Epithelial cell of esophagus (primary cell): ENCODE results near the gene FBLN1.

ENCODE experiments used
- DNase-seq: peaks from one replicate; pipeline ENCODE4 v3.0.0; 2010; ENCODE audit warnings: low read depth
- H3K4me3 ChIP-seq: 2 replicates; pipeline ENCODE4 v1.5.1; 2011; ENCODE audit warnings: mild to moderate bottlenecking, low read length, control low read depth
- TF ChIP-seq, protein P1 (sequence below): IDR thresholded peaks from 2 replicates; pipeline ENCODE4 v1.5.1; 2011; ENCODE audit warnings: low read depth, mild to moderate bottlenecking, low read length, control low read depth, inconsistent platforms; ENCODE audit not compliant: insufficient read depth; ENCODE audit errors: missing control alignments

Gene FBLN1

GRCh38 chr22:45550416-45550815 lies 47.7 kb downstream of the FBLN1 start:
- TF ChIP-seq, protein P1, sequence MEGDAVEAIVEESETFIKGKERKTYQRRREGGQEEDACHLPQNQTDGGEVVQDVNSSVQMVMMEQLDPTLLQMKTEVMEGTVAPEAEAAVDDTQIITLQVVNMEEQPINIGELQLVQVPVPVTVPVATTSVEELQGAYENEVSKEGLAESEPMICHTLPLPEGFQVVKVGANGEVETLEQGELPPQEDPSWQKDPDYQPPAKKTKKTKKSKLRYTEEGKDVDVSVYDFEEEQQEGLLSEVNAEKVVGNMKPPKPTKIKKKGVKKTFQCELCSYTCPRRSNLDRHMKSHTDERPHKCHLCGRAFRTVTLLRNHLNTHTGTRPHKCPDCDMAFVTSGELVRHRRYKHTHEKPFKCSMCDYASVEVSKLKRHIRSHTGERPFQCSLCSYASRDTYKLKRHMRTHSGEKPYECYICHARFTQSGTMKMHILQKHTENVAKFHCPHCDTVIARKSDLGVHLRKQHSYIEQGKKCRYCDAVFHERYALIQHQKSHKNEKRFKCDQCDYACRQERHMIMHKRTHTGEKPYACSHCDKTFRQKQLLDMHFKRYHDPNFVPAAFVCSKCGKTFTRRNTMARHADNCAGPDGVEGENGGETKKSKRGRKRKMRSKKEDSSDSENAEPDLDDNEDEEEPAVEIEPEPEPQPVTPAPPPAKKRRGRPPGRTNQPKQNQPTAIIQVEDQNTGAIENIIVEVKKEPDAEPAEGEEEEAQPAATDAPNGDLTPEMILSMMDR = no peak
- no peak overlapping the region for H3K4me3 ChIP-seq
- DNase-seq = no peak

GRCh38 chr22:45550891-45551290 lies 48.2 kb downstream of the FBLN1 start:
- TF ChIP-seq, protein P1 = no peak
- H3K4me3 ChIP-seq = no peak overlapping the region
- DNase-seq = no peak

DNA sequence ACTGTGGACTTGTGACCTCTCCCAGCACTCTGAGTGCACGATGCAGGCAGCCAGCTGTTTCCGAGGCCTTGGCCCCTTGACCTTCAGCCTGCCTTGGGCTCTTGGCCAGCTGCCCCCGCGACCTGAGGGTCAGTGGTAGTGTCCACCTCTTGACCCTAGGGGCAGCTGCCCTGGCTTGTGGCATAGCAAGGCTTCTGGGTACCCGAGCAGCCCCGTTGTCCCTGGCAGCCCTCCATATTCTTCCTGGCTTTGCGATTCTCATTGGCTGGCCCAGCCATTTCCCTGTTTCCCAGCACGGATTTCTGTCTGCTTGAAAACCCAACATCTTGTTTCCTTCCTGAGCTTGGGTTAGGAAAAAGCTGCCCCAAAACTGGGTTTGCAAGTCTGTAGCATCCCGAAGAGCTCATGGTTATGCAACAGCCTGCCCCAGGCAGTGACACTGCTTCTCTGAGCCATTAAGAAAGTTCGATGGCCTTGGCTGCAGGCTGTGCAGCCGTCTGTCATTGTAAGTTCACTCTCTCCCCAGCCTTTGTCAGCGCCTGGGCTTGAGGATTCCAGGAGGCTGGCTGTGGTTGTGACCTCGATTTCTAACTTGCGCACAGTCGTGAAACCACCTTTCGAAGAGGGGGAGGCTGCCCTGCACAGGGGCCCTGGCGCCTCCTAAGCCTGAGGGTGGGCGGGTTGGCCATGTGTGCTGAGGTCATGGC lies 48.8 kb downstream of the FBLN1 start:
- H3K4me3 ChIP-seq = no peak overlapping the region
- DNase-seq = peak; percentile 86

DNA sequence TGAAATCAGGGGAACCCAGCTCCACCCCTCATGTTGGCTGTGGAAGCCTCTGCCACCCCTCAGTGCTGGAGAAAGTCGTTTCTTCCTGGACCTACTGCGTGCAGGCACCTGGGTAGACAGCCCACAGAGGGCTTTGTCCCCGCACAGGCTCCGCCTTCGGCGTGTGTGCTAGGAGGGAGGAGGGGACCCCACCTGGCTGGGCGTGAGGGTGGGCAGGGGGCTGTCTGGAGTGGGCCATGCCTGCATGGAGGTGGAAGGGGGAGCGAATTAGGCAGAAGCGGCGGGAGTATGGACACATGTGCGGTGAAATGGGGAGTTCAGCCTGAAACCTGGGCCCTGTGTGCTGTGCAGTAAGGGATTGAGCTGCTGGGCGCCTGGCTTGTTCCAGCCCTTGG lies 49.3 kb downstream of the FBLN1 start:
- H3K4me3 ChIP-seq = no peak overlapping the region
- TF ChIP-seq, protein P1 = no peak
- DNase-seq = no peak

More for the DNA sequence above, 48.8 kb downstream of the FBLN1 start:
- TF ChIP-seq, protein P1 = no peak

DNA sequence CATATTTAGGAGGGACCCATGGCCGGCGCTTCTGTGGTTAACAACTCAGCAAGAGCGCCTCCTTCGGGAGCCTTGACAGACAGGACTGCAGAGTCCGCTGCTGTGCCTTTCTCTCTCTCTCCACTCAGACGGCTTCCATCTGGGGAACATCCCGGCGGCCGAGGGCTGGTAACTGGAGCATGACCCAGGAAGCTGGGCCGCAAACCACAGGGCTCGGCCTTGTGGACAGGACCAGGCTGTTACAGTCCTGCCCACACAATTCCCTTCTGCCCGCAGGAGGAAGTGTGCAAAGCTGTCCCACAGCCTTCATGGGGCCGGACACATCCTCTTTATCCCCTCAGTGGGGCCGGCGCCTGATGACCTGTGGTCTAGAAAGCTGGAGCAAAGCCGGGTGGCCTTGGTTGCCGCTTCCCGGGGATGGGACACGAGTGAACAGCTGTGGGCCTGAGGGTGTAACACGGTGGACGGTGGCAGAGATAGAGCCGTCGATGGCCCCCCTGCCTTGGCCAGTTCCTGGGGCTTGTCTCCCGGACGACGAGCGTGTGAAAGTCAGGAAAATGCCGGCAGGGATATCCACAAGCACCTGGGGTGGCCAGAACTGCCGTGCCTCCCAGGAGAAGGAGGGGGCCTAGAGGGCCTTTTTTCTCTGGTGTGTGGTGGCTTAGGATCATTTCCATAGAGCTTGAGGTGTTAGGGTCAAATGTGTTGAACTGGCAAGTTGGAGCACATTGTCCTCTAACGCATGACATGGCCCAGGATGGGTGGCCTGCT lies 50.1 kb downstream of the FBLN1 start:
- peak; percentile 24 for DNase-seq
- H3K4me3 ChIP-seq = no peak overlapping the region
- TF ChIP-seq, protein P1 = peak; percentile 11

- H3K4me3 ChIP-seq = no peak overlapping the region
- DNase-seq = peak; percentile 86
Observed at GRCh38 chr22:45553351-45554039, 50.8 kb downstream of the FBLN1 start.

More at GRCh38 chr22:45553351-45554039, 50.8 kb downstream of the FBLN1 start:
- TF ChIP-seq, protein P1 = peak; percentile 97
